ENCODE data around the gene GATD1. TPM values are rescaled to one million over a fixed set of nuclear protein-coding genes. Genes with fewer than 3 reads are reported as not detected.
A peak's percentile ranks its signal among the peaks of the same experiment; 100 is the strongest.

Gene GATD1
- total and polyA plus RNA-seq, 9 of the 15 experiments (the other 6 are each of a cell fraction or from before 2014, with no cell fraction given), result 2.8 to 144 (median 36.9) TPM

DNA sequence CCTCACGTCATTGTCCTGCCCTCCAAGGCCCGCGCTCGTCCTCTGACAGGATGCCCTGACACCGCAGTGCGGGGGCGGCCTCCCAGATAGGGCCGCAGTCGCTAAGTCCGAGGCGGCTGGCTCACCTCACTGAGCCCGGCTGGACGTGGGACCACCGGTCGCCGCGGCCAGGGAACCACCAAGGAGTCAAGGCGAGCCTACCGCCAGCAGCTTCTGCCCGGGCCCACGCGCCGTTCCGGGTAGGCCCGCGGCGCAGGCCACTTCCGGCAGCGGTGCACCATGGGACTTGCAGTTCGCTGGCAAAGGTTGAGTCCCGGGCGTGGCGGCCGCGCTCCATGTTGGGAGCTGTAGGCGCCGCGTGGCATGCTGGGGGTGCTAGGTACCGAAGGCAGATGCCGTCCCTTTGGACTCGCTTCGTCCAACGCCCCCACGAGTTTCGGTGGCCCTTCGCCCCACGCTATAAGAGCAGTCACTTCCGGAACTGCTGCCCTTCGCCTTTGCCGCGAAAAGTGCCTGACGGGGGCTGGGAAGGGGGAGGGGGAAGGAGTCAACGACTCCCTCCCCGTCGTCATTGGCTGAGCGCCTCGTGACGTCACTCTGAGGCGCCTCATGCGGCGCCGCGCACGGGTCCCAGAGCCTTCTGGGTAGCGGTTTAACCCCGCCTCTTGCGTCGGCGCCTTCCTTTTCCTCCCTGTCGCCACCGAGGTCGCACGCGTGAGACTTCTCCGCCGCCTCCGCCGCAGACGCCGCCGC, 32.2 kb upstream of the GATD1 start, which contains the start of gene RPLP2 (continued):
- TF ChIP-seq KLF13 (tag; IDR thresholded peaks at IDR 0.05; ENCODE audit: borderline replicate concordance, low read depth), result no peak
- TF ChIP-seq, protein P1, sequence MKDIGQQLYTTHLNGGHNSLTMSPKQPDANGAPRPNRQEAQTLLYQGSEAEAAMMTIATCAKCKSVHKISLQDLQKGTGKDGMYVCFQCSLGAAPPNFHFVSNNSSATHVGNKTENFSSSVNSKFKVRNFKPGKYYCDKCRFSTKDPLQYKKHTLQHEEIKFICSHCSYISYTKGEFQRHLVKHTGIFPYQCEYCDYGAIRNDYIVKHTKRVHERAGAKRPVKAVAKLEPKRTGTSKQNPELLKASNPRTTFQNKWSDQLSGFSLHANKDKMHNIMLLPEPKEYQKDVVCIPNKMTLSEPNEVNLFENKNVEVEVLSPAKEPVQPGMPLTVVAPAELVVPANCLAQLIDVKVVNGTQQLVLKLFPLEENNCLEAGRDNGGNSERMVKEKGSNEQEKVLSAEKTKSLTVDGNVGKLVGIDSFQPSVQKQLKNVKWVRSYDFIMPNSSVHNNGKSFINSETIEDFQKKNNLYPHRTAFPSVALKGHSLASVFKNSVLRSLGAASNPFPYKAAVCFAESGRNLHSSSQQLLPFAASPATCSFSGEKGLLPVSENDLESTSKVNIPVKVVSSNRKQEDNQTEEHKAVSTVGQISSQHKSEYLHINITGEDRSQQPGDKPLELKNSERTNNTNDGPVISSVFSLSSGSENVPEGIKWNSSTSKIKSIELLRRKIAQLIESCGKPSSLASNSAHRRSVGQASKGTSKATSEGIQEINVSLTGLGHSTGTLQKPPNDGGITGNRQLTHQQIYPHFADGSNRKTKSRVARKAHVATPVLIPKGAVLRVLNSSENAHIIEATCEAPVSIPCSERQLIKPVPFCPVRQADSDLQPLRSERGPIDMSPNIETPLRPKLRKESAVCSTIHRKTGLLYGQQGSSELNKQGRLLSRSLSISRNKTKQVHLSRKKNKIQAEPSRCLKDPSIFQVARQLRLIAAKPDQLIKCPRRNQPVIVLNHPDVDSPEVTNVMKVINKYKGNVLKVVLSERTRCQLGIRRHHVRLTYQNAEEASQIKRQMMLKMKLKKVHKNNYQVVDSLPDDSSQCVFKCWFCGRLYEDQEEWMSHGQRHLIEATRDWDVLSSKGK (CRISPR knock-in tag; IDR thresholded peaks at IDR 0.05), result no peak
- TF ChIP-seq SMC3 (conservative IDR thresholded peaks at IDR 0.05; ENCODE audit: insufficient read depth, low read depth, low read length), result 0 out of 2 replicates have a peak, but pooled peaks have one; percentile 6
- TF ChIP-seq PTRF (tag; IDR thresholded peaks at IDR 0.05), result no peak
- TF ChIP-seq NR4A1 (CRISPR knock-in tag; IDR thresholded peaks at IDR 0.05), result peak; percentile 77; the same call in 1 of the 2 replicates
- TF ChIP-seq NR4A1 (tag; IDR thresholded peaks at IDR 0.05), result peak; percentile 71; the same call in 1 of the 2 replicates
- TF ChIP-seq, protein P2, sequence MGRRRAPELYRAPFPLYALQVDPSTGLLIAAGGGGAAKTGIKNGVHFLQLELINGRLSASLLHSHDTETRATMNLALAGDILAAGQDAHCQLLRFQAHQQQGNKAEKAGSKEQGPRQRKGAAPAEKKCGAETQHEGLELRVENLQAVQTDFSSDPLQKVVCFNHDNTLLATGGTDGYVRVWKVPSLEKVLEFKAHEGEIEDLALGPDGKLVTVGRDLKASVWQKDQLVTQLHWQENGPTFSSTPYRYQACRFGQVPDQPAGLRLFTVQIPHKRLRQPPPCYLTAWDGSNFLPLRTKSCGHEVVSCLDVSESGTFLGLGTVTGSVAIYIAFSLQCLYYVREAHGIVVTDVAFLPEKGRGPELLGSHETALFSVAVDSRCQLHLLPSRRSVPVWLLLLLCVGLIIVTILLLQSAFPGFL (CRISPR knock-in tag; IDR thresholded peaks at IDR 0.05), result no peak
- TF ChIP-seq, protein P3, sequence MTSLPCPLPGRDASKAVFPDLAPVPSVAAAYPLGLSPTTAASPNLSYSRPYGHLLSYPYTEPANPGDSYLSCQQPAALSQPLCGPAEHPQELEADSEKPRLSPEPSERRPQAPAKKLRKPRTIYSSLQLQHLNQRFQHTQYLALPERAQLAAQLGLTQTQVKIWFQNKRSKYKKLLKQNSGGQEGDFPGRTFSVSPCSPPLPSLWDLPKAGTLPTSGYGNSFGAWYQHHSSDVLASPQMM (CRISPR knock-in tag; IDR thresholded peaks at IDR 0.05), result no peak
- TF ChIP-seq, protein P4, sequence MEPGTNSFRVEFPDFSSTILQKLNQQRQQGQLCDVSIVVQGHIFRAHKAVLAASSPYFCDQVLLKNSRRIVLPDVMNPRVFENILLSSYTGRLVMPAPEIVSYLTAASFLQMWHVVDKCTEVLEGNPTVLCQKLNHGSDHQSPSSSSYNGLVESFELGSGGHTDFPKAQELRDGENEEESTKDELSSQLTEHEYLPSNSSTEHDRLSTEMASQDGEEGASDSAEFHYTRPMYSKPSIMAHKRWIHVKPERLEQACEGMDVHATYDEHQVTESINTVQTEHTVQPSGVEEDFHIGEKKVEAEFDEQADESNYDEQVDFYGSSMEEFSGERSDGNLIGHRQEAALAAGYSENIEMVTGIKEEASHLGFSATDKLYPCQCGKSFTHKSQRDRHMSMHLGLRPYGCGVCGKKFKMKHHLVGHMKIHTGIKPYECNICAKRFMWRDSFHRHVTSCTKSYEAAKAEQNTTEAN (CRISPR knock-in tag; IDR thresholded peaks at IDR 0.05), result 0 out of 2 replicates have a peak, but pooled peaks have one; percentile 40
- TF ChIP-seq ZNF695 (CRISPR knock-in tag; IDR thresholded peaks at IDR 0.05), result no peak
- TF ChIP-seq HNRNPK (IDR thresholded peaks at IDR 0.05; ENCODE audit: low read depth, low read length, poor library complexity, severe bottlenecking), result no peak
- TF ChIP-seq STAG1 (CRISPR knock-in tag; IDR thresholded peaks at IDR 0.05; ENCODE audit: borderline replicate concordance), result no peak
- peak in 1 of 2 experiments; percentile 75; a peak in 1 of 4 replicates for TF ChIP-seq KDM1A (IDR thresholded peaks at IDR 0.05)
- TF ChIP-seq ZNF263 (CRISPR knock-in tag; IDR thresholded peaks at IDR 0.05; ENCODE audit: borderline replicate concordance), result no peak
- peak; percentile 73 for TF ChIP-seq MXI1 (IDR thresholded peaks at IDR 0.05; ENCODE audit: low read depth, low read length)
- no peak for TF ChIP-seq ZKSCAN3 (CRISPR knock-in tag; IDR thresholded peaks at IDR 0.05)
- TF ChIP-seq, protein P5, sequence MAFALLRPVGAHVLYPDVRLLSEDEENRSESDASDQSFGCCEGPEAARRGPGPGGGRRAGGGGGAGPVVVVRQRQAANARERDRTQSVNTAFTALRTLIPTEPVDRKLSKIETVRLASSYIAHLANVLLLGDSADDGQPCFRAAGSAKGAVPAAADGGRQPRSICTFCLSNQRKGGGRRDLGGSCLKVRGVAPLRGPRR (CRISPR knock-in tag; IDR thresholded peaks at IDR 0.05), result no peak
- no peak for TF ChIP-seq RAD21 (CRISPR knock-in tag; conservative IDR thresholded peaks at IDR 0.05 in 1 of 2, IDR thresholded peaks at IDR 0.05 in 1 of 2)
- peak; percentile 44 to 79 (median 79) for TF ChIP-seq YY1 (IDR thresholded peaks at IDR 0.05; ENCODE audit: borderline replicate concordance in 1 of 3, control insufficient read depth in 1 of 3, extremely low read depth in 1 of 3, insufficient read depth in 3 of 3, insufficient read length in 1 of 3, insufficient replicate concordance in 2 of 3, low read depth in 1 of 3, low read length in 2 of 3)

Data from K562 (cell line).